GM19397 (cell line): ENCODE results near the gene GNAT2.
"Not testable (repeated sequence)": the region's sequence is repeated elsewhere in the genome, so short reads cannot be mapped to it uniquely, and the experiment has no call there.

ENCODE experiments used
- ATAC-seq: cut with Tn5 transposase; IDR thresholded peaks from one replicate; pipeline ENCODE4 v1.9.1; 2021; ENCODE audit warnings: mild to moderate bottlenecking, moderate library complexity; ENCODE audit not compliant: unreplicated experiment

GNAT2 gene

DNA sequence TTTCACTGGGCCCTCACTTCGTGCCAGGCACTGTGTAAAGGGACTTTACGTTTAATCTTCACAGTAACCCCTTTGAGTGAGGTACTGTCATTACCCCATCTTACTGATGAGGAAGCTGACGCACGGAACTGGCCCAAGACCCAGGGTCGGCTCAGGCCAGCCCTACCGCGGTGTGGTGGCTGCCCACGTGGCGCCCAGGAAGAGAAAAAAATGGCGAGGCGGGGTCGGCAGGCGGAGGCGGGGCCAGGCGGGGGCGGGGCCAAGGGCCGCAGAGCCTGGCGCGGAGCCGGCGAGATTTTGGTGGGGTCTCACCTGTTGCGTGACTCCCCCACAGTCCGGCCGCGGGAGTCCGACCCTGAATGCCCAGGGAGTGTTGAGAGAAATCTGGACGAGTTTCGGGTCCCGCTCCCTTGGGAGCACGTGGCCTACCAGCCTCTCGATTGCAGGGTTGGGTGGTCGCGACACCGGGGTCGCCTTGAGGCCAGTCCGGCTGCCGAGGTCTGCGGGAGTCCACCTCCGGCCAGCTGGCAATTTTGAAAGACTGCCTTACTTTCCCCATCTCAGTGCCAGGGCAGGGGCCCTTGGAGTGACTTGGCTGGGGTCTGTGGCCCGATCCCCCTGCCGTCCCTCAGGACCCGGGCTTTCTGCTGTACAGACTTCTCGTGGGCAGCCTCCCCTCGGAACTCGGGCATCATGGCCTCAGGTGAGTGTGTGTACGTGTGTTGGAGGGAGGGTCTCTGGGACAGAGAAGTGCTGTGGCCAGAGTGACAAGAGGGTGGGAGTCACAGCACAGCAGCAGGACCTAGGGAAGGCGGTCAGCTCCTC, at the start of gene GNAT2, which contains the start of gene AMPD2:
GNAT2 (minus strand) TSS at position 41 of the 825 bp plus-strand sequence. CDS start 6,746 bp downstream, outside the sequence.
AMPD2 (plus strand) TSS at position 262 of the 825 bp plus-strand sequence. CDS start 1,339 bp downstream, outside the sequence.
- peak; percentile 44 for ATAC-seq

DNA sequence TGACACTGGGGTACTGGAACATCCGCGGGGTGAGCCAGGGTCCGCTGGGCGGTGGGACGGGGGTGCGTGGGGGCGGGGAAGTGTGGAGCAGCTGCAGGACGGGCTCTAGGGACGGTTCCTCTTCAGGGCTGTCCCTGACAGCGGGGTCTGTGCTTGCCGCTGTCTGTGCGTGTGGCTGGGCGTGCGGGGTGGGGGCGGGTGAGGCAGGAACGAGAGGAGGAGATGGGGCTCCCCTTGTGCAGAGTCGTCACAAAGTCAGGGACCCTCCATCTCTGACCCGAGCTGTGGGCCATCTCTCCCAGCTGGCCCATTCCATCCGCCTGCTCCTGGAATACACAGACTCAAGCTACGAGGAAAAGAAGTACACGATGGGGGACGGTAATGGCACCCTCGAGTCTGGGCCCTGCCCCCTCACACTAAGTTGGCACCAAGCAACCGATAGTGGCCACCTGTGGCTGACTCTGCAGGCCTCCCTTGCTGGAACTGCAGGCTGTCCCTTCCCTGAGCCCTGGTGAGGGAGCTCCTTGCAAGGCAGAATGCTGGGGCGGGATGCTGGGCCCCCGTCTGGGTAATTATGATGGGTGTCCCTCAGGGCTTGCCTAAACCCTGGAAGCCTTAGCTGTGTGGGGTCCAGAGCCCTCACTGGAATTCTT, 48.8 kb upstream of the GNAT2 start:
- ATAC-seq: no peak

DNA sequence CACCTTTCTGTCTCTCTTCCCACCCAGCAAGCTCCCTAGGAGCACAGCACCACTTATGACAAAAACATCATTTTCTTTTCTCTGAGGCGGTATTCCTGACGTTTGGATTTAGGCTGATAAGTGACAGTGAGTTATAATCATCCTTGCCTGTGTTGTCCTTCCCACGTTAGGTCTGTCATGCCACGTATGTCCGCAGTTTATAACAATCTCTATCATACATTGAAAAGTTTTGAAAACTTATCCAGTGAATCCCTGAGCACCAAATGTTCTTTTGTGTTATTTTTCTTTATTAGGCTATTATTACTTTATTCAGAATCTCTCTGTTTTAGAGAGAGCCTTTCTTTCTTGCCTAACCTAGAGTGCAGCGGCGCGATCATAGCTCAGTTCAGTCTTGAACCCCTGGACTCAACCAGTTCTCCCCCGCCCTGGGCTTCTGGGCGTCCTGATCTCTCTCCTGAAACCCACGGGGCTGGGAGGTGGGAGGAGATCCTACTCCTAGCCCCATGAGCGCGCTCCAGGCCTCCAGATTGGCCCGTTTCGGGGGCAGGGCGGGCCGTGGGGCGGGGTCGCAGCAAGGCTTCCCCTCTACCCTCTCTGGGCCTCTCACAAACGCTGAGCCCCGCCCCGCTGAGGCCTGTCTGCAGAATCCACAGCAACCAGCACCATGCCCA, 48.2 kb upstream of the GNAT2 start, which contains the start of gene GSTM2:
GSTM2 (plus strand) TSS at position 606 of the 671 bp plus-strand sequence; CDS start at position 665, 59 bp downstream.
- ATAC-seq: peak; percentile 96

DNA sequence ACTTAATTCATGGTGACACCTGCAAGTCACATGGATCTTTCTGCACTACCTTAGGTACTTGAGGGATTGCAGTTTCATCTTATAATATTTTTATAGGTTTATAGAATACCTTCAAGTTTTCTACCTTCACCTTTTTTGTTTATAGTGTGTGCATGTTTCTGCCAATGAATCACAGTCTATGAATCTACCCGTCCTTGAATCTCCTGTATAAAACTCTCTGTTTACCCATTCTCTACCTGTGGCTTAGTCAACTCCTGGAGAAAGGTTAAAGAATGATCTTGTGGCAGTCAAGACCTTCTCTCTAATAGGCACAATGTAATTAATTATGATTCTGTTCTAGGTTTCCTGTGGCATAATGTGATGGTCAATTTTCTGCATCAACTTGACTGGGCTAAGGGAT, 45.3 kb upstream of the GNAT2 start:
- no peak for ATAC-seq

DNA sequence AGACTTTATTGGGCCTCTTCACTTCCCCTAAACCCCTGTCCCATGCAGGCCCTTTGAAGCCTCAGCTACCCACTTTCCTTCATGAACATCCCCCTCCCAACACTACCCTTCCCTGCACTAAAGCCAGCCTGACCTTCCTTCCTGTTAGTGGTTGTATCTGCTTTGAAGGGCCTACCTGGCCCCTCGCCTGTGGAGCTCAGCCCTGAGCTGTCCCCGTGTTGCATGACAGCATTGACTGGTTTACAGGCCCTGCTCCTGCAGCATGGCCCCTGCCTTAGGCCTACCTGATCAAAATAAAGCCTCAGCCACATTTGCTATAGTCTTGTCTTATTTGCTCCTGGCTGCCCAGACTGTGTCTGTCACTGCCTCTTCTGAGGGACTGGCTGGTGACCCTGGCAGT, 42.0 kb upstream of the GNAT2 start:
- ATAC-seq: no peak

DNA sequence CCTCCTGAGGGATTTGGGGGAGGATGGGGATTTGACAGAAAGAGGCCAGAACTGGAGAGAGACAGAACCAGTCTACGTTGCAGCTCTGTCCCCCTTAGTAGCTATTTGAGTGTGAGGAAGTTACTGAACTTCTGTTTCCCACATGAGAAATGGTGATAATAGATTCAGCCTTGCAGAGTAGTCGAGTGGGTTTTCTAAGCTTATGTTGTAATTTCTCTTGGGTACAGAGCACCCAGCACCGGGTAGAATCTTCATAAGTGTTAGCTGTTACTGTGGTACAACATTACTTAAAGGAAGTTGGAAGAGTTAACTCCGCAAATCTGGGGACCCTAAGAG, 41.2 kb upstream of the GNAT2 start:
- ATAC-seq: not testable (repeated sequence)

DNA sequence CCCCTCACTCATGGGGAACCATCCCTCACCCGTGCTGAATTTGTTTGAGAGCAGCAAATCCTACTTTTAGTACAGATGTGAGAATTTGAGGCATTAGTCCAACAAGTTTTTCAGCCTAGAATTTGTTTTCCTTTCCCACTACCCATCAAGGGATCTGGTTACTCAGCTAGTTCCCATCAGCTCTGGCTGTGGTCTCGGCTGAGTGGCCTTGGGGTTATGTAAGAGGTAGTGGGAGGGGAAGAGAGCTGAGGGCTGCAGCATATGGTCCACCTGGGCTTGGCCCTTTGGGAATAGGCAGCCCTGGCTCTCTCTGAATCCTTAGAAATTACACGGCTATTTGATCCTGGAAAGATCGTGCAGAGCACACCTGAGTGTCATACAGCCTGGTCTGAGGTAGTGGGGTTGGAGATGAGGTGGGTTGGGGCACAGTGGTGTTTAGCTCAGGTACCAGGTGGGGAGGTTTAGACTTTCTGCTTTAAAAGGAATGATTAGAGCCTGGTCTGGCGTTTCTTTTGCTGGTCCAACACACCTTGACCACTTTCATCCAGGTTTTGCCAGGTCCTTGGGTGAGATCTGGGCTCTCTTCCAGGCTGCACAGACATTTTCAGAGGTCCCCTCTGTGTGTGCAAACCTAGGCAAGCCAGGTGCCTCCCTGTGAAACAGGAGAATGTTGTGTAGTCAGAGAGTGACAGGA, 40.7 kb upstream of the GNAT2 start:
- ATAC-seq: no peak

DNA sequence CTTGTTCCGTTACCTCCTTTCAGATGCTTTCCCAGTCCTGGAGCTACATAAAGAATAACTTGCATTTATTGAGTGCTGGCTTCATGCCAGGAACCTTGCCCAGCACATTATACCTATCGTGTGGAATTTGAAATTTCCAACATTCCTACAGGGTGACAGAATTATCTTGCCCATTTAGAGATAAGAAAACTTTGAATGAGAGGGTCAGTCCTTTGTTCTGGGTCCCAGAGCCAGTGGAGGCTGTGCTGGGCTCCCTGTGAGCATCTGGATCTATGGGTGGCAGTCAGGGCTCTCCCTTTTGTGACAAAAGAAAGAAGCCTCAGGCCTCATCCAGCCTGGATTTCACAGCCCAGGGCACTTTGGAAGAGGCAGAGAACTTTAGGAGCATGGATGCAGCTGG, 39.7 kb upstream of the GNAT2 start:
- ATAC-seq: no peak

DNA sequence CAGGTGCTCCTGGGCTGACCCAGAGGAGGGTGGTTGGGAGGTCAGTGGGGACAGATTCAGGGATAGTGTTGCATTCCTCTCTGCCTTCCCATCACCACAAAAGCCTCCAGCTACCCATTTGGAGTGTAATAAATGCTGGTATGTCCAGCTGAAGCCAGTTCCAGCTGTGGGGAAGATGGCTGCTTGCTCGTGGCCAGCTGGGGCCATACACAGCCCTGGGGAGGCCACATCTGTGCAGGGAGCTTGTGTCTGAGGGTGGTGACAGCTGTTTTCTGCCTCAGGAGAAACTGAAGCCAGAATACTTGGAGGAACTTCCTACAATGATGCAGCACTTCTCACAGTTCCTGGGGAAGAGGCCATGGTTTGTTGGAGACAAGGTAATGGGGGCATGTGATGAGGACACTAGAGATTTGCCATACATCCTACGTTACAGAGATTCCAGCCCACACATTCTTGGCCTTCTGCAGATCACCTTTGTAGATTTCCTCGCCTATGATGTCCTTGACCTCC, 39.2 kb upstream of the GNAT2 start:
- no peak for ATAC-seq

DNA sequence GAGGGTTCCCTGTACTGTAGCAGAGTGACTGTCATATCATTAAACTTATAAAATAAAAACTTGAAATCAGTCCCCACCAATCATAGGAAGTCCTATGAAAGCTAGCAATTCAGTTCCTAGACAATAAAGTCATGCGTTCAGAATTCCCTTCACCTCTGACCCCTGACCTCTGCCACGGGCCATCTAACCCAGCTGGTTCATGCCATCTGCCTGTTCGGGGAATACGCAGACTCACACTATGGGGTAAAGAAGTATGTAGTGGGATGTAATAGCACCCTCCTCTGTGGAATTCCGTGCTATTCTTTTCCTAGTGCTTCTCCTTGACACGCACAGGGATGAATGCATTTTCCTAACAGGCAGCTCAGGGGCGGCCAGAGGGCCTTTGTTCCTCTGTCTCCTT, 38.6 kb upstream of the GNAT2 start:
- ATAC-seq: no peak

DNA sequence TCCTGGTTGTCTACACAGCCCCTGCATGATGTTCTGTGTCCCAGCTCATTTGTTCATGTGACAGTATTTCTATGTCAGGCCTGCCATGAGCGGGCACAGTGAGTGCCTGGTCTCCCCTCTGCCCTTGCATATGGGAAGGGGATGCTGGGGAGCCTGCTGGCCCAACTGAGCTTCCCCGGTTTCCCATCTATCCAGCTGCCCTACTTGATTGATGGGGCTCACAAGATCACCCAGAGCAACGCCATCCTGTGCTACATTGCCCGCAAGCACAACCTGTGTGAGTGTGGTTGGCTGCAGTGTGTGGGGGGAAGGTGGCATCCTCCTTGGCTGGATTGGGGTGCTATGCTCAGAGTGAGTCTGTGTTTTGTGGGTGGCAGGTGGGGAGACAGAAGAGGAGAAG, 38.0 kb upstream of the GNAT2 start:
- ATAC-seq: no peak

DNA sequence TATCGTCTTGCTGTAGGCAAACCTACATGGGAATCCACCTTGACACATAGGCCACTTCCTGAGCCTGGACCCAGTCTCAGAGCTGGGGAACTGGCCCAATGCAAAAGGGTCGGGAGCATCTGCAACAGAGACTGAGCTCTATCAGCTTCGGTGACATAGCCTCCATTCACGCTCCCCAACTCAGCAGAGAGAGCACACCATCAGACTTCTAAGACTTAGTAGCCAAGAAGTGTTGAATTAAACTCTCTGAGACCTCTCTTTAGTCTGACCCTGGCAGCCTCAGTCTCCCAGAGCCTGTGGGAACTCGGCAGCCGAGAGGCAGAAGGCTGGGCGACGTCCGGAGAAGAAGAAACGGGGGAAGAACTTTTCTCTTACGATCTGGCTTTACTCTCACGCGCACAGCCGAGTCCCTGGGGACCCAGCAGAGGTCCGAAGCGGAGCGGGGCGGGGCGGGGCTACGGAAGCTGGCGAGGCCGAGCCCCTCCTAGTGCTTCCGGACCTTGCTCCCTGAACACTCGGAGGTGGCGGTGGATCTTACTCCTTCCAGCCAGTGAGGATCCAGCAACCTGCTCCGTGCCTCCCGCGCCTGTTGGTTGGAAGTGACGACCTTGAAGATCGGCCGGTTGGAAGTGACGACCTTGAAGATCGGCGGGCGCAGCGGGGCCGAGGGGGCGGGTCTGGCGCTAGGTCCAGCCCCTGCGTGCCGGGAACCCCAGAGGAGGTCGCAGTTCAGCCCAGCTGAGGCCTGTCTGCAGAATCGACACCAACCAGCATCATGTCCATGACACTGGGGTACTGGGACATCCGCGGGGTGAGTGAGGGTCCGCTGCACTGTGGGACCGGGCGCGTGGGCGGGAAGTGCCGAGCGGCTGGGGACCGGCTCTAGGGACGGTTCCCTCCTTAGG, 36.5 kb upstream of the GNAT2 start, which contains the start of gene GSTM4:
GSTM4 (plus strand) TSS at position 485 of the 905 bp plus-strand sequence; CDS start at position 776, 291 bp downstream.
- ATAC-seq: peak; percentile 96

DNA sequence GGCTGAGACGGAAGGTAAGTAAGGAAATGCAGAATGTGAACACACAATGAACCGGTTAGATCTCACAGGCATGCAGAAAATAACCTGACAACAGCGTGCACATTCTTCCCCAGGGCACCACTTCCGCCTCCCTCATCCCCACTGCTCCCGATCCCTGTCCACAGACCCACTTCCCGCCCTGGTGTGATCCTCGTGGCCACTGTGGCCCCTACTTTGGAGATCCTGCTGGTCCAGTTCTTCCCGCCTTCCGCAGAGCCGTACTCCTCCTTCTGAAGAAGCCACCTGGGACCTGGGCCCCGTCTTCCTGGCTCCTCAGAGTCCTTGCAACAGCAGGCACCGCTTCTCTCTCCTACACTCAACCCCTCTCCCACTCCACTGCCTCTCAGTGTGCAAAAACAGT, 35.1 kb upstream of the GNAT2 start:
- no peak for ATAC-seq

DNA sequence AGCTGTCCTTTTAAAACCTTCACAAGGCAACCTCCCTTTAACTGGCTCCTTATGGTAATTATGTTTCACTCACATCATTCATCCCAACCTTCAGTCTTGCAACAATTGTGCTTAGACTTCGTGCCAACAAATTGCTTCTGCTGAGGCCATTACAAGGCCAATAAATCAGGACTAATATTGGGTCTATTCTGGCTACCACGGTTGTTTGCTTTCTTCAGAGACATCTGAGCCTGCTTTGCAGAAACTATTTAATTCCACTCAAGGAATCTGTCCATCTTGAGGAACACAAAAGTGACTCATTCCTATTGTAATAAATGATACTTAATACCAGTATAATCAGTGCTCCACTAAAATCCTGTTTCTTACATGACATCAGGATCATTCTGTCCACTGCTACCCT, 33.9 kb upstream of the GNAT2 start:
- ATAC-seq: no peak

DNA sequence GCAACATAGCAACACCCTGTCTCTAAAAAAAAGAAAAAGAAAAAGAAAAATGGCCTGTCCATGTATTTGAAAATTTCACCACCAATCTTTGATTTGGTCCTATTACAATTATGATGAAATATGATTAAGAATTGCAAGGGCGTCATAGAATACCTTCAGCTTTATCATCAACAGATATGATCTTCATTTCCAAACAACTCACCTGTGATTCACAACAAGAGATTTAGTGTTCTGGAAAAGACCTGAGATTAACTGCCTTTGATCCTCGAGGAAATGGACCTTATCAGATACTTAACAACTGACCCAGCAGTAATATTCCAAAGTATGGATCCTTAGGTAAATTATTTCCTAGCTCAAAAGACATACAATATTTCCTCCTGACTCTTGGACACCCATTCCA, 33.0 kb upstream of the GNAT2 start:
- no peak for ATAC-seq

DNA sequence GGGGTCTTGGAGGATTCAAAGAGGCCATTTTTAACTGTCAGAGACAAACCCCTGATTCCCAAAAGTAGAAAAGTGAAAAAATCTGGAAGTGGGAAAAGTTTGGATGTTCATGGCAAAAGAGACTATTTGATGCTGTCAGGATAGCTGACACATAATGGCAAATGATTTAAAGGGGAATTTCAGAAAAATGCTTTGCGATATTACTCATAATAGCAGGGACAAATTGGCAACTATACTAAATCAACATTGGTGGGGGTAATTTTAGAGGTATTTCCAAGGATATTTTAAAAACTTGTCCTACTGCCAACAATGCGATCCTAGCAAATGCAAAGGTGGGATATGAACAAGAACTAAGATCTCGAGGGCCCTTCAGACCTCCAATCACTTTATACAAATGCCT, 31.2 kb upstream of the GNAT2 start:
- ATAC-seq: no peak

DNA sequence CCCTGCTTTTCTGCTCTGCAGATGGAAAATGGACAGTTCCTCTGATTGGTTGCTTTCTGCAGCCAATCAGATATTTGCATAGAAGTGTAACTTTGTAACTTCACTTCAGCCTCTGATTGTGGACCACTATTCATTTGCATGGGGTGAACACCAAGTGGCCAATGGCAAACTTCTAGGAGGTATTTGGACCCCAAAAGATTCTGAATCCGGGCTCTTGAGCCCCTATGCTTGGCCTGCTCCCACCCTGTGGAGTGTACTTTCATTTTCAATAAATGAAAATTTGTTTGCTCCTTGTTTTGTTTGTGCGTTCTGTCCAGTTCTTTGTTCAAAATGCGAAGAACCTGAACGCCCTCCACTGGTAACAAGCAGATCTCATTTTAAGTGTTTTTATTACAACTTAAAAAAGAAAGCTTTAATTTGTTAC, 30.1 kb upstream of the GNAT2 start:
- no peak for ATAC-seq

DNA sequence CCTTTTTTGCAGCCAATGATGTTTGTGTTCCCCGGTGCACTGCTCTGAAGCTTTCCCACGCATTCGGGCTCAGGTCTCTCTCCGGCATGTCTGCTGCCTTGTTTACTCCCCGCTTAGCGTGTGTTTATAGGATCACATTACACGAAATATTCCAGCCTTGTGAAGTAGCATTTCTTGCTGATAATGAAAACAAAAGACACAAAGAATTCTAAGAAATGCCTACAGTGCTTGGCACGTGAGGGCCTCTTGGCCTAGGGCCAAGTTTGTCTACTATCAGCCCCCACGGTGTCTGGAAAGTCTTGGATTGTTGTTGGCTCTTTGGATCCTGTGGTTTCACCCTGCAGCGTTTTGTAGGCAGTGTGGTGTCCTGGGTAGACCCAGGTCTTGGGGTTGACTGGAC, 25.3 kb upstream of the GNAT2 start:
- ATAC-seq: no peak

DNA sequence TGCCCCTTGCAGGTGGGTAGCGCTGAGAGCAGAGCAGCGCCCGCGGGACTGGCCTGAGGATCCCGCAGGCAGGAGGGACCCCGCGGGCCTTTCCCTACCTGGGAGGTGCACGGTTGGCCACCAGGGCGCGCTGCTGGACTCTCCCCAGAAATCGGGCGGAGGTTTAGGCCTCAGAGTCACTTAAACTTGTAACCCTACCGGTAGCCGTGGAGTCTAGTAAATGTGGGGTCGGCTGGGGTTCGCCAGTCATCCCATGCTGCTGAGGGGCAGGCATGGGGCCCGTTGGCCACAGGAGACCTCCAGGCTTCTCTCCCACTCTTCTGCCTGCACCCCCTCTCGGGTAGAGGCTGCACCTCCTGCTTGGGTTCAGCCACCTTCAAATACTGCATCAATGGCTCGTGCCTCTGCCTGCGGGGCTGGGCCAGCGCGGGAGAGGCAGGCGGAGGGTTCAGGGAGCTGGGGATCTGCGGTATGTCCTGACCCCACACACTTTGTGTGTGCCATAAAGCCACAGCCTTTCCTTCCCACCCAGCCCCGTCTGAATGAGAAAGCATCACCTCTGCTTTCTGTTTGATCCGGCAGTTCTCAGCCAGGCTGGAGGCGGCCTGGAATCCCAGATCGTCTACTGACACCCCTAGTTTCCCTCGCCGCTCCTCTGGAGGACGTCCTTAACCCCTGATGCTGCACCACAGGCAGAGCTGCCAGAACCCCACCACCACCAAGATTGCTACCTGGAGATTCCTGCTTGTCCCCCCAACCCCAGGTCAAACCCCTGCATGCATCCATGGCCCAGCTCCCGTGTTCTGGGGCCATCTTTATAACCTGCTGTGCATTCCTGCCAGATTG, 24.2 kb upstream of the GNAT2 start:
- ATAC-seq: peak; percentile 68
